HG02981 (cell line): Measurements from ENCODE around the gene CDK10.
"Not testable (repeated sequence)": the region's sequence is repeated elsewhere in the genome, so short reads cannot be mapped to it uniquely, and the experiment has no call there.

Experiments used
- ATAC-seq: cut with Tn5 transposase; IDR thresholded peaks from one replicate; pipeline ENCODE4 v1.9.1; 2021; ENCODE audit warnings: mild to moderate bottlenecking, moderate library complexity; ENCODE audit not compliant: unreplicated experiment

The CDK10 gene

DNA sequence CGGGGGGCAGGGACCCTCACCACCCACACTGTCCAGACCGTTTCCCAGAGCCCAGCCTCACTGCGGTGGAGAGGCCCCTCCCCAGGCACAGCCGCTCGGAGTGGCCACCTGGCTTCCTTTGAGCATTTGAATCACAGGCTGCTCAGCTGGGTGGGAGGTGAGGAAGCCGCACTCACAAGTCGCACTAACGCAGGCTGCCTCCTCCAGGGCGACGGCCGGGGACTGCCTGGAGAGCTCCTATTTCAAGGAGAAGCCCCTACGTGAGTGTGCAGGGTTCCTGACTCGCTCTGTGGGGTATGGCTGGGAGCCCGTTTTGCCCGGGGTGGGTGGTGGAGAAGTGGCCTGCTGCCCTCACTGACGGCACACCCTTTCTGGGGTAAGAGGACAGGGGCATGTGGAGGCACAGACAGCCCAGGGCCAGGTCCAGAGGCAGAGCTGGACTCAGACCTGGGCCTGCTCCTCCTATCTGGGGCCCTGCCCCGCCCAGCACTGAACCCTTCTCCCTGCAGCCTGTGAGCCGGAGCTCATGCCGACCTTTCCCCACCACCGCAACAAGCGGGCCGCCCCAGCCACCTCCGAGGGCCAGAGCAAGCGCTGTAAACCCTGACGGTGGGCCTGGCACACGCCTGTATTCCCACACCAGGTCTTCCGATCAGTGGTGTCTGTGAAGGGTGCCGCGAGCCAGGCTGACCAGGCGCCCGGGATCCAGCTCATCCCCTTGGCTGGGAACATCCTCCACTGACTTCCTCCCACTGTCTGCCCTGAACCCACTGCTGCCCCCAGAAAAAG lies 8.8 kb downstream of the CDK10 start:
- no peak for ATAC-seq

DNA sequence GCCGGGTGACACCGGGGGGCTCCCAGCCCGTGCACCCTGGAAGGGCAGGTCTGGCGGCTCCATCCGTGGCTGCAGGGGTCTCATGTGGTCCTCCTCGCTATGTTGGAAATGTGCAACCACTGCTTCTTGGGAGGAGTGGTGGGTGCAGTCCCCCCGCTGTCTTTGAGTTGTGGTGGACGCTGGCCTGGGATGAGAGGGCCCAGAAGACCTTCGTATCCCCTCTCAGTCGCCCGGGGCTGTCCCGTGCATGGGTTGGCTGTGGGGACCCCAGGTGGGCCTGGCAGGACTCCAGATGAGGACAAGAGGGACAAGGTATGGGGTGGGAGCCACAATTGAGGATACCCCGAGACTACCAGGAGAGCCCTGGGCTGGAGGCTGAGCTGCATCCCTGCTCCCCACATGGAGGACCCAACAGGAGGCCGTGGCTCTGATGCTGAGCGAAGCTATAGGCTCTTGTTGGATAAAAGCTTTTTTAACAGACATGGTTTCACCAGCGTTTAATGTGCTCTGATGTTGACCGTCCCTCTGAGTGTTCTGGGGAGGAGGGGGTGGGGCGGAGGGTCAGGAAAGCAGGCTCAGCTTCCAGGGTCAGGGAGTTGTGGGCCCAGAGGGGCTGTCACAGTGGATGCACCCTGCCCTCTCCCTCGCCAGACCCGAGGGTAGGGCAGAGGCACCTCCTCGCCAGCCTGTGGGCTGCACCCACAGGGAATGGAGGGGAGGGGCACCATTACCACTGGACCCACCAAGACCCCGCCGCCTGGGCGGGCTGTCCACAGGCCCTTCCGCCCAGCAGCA lies 9.6 kb downstream of the CDK10 start:
- no peak for ATAC-seq

DNA sequence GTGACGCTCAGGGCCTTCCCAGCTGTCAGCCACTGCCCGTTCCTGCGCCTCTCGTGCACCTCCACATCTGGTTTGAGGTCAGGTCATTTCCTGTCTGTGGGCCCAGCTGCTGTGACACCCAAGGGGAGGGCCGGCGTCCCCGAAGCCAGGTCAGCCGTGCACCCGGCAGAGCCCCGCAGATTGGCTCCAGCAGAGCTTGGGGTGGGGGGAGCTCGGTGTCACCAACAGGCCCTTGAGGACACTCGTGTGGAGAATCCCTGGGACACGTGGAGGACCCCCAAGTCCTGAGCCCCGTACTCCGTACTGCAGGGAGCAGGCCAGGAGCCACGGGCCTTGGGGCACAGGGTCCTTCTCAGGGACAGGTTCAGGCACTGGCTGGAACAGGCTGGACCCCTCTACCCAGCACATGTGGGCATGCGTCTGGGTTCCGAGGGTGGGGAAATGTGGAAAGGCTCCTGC lies 10.2 kb downstream of the CDK10 start:
- ATAC-seq: no peak

DNA sequence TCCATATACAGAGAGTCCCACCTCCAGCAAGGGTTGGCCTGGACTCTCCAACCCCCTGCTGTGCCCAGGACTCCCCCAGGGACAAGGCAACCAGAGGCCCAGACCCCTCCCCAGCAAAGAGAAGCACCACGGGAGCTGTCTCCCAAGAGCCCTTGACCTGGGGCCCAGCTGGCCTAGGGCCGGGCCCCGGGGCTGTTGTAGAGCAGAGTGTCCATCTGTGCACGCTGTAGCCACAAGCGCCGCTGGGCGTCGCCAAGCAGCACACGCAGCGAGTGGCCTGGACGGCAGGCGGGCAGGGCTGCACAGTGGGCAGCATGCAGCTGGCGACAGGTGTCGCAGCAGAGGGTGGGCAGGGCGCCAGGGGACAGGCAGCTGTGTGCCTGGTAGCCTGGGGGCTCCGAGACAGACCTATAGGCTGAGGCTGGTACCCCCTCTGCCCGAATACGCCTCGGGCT lies 10.7 kb downstream of the CDK10 start:
- ATAC-seq: no peak

DNA sequence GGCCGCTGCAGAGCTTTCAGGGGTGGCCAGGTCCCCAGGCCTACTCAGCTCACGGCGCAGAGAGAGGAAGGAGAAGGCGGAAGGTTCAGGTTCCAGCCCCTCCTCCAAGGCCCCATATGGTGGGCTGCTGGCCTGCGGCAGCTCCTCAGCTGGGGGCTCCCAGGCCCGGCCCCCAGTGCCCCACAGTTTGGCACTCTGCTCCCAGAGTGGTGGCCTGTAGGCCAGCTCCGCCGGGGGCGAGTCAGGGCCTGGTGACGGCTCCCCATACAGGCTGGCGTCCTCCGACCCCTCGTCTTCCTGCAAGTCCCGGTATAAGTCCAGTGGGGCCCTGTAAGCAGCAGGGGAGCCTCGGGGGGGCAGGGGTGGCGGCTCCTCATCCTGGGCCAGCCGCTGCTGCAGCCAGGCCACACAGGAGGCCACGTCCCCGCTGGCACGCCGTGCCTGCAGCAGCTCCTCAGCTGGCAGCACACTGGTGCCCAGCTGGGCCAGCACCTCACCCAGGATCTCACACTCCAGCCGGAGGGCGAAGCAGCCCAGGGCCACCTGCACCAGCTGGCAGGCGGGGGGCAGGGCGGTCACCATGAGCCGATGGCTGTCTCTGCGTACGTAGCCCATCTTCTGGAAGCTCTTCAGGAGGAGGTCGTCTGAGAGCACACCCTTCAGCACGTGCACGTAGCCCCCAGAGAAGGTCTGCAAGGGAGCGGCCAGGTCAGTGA lies 11.3 kb downstream of the CDK10 start:
- ATAC-seq: no peak

DNA sequence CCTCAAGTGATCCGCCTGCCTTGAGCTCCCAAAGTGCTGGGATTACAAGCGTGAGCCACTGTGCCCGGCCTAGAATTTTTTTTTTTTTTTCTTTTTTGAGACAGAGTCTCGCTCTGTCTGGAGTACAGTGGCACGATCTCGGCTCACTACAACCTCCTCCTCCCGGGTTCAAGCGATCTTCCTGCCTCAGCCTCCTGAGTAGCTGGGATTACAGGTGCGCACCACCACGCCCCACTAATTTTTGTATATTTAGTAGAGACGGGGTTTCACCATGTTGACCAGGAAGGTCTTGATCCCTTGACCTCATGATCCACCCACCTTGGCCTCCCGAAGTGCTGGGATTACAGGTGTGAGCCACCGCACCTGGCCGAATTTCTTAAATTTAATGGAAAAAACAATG lies 12.2 kb downstream of the CDK10 start:
- not testable (repeated sequence) for ATAC-seq

DNA sequence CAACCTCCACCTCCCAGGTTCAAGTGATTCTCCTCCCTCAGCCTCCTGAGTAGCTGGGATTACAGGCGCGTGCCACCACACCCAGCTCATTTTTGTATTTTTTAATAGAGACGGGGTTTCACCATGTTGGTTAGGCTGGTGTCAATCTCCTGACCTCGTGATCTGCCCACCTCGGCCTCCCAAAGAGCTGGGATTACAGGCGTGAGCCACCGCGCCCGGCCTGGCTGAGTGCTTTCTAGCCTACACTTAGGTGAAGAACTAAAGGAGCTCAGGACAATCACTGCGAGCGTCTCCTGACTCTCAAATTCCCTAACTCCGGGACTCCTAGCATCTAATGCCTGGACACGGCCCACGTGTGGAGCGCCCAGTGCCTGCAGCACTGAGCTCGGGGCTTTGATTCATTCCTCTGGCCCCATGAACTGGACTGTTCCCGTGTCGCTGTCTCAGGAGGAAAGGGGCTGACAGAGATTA lies 13.2 kb downstream of the CDK10 start:
- ATAC-seq: not testable (repeated sequence)

DNA sequence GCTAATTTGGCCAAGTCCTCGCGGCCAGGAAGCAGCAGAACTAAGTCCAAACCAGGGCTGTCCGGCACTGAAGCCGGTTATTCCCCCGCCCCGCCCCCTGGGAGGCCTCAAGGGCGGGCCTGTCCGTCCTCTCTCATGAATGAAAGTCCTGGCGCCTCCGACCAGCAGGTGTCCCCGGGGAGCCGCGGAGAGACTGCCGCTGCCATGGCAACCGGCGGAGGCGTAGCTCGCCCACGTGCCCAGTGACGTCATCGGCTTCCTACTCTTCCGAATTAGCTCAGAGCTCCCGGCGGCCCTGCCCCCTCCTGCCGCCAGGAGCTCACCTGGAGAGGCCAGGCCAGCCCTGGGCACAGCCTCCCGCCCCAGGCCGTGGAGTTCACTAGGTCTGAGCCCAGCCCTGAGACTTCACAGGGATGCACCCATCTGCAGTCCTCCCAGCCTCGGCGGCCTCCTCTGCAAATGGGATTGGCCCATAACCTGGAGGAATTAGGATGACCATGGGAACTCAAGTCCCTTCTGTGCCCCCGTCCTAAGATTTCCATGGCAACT lies 13.7 kb downstream of the CDK10 start:
- ATAC-seq: peak; percentile 40

DNA sequence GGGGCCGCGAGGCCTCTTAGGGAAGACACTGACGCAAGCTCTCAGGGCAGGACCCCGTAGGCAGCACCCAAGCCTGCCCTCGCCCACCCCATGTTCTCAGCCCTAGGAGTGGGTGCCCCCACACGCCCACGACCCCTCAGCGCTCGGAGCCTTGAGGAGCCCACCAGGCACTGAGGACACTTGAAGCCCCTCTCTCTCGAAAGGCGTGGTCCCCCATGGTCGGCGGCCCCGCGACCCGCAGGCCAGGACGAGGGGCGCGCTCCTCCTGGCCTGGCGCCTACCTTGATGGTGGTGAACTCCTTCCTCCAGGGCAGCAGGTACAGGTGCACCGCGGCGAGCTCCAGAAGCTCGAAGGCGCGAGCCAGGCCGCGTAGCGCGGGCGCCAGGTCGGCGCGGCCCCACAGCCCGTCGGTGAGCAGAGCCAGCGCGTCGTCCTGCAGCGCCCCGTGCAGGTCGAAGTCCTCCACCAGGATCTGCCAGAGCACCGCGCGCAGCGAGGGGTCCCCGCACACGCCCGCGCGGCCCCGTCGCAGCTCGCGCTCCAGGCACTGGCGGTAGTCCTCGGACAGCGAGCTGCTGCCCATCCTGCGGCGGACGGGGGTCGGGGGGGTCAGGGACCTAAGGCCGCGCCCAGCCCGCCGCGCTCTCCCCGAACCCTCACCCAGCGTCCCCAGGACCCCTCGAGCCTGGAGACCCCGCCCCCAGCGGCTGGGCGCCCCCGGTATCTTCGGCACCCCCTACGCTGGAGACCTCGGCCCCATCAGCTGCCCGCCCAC lies 14.3 kb downstream of the CDK10 start:
- ATAC-seq: no peak

DNA sequence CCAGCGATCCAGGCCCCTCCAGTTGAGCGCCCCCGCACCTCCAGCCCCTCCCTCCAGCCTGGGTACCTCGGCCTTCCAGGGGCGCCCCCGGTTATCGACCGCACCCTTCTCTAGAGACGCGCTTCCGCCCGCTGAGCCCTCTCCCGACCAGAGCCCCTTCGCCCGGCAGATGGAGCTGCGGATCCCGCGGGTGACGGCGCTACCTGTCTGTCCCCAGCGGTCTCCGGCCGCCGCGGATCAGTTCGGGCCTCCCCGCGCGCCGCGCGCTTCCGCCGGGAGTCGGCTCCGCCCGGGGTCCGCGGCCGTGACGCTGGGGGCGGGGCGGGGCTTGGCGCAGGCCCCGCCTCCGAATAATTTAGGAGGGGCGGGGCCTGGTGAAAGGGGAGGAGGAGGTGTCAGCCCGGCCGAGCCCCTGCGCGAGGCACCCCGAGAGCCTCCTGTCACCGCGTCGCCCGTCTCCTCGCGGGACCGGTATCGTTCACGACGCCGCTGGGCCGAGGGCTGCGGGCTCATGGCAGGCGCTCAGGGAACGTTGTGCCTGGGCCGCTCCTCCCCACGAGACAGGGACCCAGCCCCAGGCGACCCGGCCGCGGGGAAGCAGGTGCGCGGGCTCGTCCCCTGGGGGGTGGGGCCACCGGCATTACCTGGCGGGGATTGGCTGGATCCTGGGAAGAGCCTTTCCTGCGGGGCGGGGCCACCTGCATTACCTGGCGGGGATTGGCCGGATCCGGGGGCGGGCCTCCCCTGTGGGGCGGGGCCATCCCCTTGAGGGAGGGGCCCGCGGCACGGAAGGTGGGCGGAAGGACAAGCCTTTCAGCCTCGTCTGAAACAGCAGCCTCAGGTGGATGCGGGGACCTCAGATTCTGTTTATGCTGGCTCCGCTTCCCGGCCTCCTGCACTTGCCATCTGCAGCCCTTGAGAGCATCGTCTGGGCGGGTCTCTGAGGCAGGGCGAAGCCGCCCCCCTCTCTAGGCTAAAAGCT lies 15.2 kb downstream of the CDK10 start, which contains the start of gene SPATA2L:
SPATA2L (minus strand) TSS at position 281 of the 982 bp plus-strand sequence. CDS start 473 bp downstream, outside the sequence.
- ATAC-seq: peak; percentile 69

DNA sequence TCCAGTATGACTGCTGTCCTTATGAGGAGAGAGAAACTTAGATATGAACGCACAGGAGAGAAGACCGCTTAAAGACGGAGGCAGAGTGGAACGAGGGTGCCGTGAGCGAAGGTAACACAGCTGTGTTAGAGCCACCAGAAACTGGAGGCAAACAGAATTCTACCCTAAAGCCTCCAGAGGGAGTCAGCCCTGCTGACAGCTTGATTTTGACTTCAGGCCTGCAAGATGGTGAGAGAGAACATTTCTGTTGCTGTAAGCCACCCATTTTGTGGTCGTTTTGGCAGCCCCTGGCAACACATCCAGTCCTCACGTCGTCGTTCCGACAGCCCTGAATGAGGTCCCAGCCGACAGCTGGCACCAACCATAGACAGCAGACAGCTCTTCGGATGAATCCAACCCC lies 17.8 kb downstream of the CDK10 start:
- no peak for ATAC-seq

DNA sequence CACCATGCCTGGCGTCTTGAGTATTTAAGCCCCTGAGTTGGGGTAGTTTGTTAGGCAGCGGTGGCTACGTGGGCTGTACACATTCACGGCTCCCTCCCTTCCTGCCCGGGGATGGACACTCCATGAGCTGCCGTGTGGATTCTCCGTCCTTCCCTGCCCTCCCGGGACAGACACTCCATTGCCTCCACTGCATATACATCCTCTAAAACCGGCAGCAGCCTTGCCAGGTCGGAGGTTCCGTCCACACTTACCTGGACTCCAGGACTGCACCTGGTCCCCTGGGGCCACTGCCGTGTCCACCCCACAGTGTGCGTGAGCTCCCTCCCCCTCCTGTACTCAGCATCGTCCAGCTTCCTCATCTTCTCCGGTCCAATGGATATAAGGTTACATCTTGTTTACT lies 18.5 kb downstream of the CDK10 start:
- ATAC-seq: no peak

DNA sequence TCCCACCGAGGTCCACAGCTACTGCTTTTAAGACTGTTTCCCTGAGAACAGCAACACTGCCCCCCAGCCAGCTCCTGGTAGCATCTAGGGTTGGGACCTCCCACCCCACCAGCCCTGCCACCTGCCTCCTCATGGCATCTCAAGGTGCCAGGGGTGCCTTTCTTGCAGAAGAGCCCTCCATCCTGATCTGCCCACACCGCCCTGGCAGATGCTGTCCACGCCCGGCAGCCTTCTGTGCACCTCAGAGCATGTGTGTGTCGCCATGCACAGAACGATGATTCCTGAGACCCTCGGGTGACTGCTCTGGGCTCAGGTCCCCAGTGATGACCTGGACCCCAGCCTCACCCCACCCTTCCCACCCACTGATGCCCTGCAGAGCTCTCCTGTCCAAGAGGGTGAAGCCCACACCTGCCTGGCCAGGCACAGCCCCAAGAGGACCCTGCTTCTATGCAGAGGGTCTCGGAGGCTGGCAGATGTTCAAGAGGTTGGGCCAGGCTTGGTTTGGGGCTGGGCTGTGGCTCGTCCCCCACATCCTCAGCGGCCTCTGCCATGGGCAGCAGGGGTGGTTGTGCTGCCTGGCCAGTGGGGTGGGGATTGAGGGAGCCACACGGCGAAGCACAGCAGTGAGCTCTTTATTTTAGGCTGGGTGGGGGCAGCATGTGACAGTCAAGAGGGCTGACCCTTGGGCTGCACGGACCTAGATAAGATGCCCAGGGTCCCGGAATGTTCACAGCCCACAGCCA lies 20.2 kb downstream of the CDK10 start:
- no peak for ATAC-seq

DNA sequence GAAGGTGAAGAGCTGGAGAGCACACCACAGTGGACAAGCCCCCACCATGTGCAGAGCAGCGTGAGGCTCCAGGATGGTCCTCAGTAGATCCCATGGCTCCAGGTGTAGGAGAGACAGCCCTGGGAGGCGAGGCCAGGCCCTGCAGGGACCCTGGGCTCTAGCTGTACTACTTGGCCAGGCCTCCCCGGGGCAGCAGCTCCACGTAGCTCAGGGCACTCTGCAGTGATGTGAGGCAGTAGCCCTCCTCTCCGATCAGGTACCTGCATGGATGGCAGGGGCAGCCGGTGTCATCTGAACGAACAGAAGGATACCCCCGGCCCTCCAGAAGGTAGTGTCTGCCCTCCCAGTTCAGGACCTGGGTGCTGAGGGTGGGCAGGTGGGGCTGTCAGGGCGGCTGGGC lies 21.2 kb downstream of the CDK10 start:
- ATAC-seq: no peak

DNA sequence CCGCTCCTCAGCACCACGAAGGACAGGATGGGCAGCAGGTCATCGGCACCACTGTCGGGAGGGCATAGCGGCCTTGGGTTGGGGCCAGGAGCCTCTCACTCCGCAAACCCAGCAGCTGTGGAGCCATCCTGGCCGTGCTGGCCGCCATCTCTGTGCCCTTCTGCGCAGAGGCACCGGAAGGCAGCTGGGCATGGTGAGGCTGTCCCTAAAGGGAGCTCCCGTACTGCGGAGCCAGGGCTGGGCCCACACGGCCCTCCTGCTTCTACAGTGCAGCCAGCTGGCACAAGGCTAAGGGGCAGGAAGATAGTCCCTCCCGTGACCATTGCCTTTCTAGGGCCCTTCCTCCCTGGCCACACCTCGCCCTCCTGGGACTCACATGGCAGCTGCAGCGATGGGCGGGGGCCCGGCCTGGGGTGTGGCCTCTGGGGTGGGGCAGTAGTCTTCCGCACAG lies 22.0 kb downstream of the CDK10 start:
- no peak for ATAC-seq

DNA sequence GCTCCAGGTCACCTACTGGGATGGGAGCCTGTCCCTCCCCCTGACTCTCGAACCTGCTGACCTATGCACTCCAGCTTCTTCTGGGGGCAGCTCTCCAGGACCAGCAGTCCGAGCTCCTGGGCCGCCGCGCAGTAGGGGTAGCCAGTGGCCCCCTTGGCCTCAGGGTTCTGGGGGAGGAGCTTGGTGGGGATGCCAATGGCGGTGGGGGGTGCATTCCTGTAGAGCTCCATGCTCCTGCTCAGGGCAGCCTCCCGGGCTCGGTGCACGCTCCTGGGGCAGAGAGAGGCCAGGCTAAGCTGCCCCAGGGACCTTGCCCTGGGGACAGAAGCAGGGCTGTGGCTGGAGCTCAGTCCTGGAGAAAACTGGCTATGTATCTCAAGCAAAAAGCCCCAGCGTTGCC lies 22.7 kb downstream of the CDK10 start:
- no peak for ATAC-seq

DNA sequence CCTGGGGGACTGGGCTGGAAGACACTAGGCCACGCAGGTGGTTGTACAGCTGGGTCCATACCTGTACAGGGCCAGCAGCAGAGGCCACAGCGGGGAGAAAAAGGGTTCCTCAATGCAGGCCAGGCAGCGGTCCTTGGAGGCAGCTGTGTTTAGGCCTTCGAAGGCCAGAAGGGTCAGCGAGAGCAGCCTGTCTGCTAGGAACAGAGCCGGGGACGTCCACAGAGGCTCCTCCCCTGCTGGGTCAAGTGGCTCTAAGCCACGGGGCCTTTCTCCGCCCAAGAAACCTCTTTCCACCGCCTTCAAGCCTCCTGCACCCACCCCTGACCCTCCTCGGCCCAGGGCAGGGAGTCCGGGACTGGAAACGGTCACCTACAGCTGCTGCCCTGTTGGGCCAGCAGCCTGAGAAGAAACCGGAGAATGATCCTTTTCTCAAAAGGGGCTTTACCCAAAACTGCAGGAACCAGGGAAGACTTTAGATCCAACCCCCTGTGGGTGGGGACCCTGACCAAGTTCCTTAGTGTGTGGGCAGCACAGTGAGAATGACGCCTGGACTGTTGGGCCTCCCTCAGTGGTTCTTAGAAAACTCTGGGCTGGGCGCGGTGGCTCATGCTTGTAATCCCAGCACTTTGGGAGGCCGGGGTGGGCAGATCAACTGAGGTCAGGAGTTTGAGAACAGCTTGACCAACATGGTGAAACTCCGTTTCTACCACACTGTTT lies 23.4 kb downstream of the CDK10 start:
- ATAC-seq: no peak
